Body of pancreas (tissue), 4 donors: ENCODE measurements around the gene NCAPD2. TPM values are rescaled to one million over a fixed set of nuclear protein-coding genes. Genes with fewer than 3 reads are reported as not detected.
"Not testable (repeated sequence)": the region's sequence is repeated elsewhere in the genome, so short reads cannot be mapped to it uniquely, and the experiment has no call there.

Experiments used
- ATAC-seq: fragments of 150-250 bp; one replicate; pipeline ENCODE4 v1.9.1; 2016
- DNase-seq, 4 donors: peaks; one replicate each; pipeline ENCODE4 v3.0.0-alpha.2; 2019
- H3K27ac ChIP-seq, 4 donors: fragments of 200-600 bp; sonication (generic); 1 replicate in 3 of 4; 2 replicates in 1 of 4; pipeline versions ENCODE4 v1.5.1 to v1.6.1; 2016 to 2019; ENCODE audit warnings: mild to moderate bottlenecking in 1 of 4, mixed read lengths in 1 of 4, moderate library complexity in 1 of 4
- H3K27me3 ChIP-seq, 2 donors: fragments of 200-600 bp; sonication (generic); one replicate each; pipeline ENCODE4 v1.6.0; 2016; ENCODE audit warnings: mild to moderate bottlenecking in 1 of 2
- H3K36me3 ChIP-seq, 2 donors: fragments of 200-600 bp; sonication (generic); replicated peaks in 1 of 2; 2 replicates each; pipeline ENCODE4 v1.5.1; 2016; ENCODE audit warnings: low read depth in 2 of 2; ENCODE audit not compliant: insufficient read depth in 1 of 2
- H3K4me1 ChIP-seq: fragments of 200-600 bp; sonication (generic); one replicate; pipeline ENCODE4 v1.6.0; 2016
- H3K4me3 ChIP-seq, 2 donors: fragments of 200-600 bp; sonication (generic); 1 replicate in 1 of 2; 2 replicates in 1 of 2; pipeline ENCODE4 v1.5.1; 2016 to 2019
- H3K9me3 ChIP-seq, 3 donors: fragments of 200-600 bp; sonication (generic); 1 replicate in 2 of 3; 2 replicates in 1 of 3; pipeline ENCODE4 v1.5.1; 2016
- POLR2A ChIP-seq, 3 donors: fragments of 450-650 bp; IDR thresholded peaks; one replicate each; pipeline ENCODE4 v1.6.1; 2016; ENCODE audit warnings: antibody characterized with exemption in 3 of 3, mild to moderate bottlenecking in 2 of 3
- WGBS, 2 donors: methylation state at CpG; one replicate each; pipeline ENCODE4 v1.1.5; 2017; 5-methylcytosine and 5-hydroxymethylcytosine counted together
- intact Hi-C: fragments of 100-400 bp; cut with DNase I; formaldehyde crosslinking; loops from one replicate; pipeline ENCODE4 v1.15.1; 2023
- total RNA-seq, 2 donors: library from RNA; depleted of rRNA; stranded (reverse); fragments of >200 nt; gene quantifications; one replicate each; pipeline ENCODE4 v1.1.0, GENCODE V29; 2016
- TF ChIP-seq, protein P1 (sequence below), 7 experiments: fragments of 450-650 bp in 4 of 7; fragments of 200-600 bp in 3 of 7; sonication (generic) in 3 of 7; IDR thresholded peaks; one replicate each; pipeline ENCODE4 v1.5.1; 2016 to 2019; ENCODE audit warnings: antibody characterized with exemption in 7 of 7

Gene NCAPD2
- total RNA-seq, 2 donors from 2014 or later, result 9.3 to 46.1 TPM

DNA sequence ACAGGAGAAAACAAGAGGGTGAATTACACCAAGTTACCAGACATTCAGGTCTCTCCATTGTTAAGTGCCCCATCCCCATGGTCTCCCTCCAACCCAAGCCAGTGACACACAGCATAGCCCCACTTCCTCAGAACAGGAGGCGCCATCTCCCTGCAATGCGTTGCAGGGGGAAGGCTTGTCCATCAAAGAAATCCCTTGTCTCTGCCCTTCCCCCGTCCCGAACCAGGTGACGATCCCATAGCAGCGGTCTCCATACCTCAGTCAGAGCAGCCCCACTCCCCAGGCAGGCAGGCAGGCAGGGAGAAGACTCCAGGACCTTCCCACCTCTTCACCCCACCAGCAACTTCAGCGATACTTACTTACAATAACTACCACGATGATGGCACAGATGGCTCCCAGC lies 29.4 kb upstream of the NCAPD2 start:
- intact Hi-C loops, result loop anchor here (5.0 kb wide), 1 partner anchor 37 kb away; no protein-coding TSS in a partner anchor
- Histone ChIP-seq H3K4me3 (no peak overlapping the region), H3K27me3 (no peaks in the 10 kb centered on the region), H3K4me1 (peaks cover 19% of the 10 kb centered on the region), H3K27ac (no peak overlapping the region), H3K36me3 (peaks cover 4% of the 10 kb centered on the region in 2 donors), H3K9me3 (no peaks in the 10 kb centered on the region)
- ATAC-seq (no peak), DNase-seq (no peak)
- no peak for TF ChIP-seq POLR2A (IDR thresholded peaks at IDR 0.05)
- TF ChIP-seq, protein P1, sequence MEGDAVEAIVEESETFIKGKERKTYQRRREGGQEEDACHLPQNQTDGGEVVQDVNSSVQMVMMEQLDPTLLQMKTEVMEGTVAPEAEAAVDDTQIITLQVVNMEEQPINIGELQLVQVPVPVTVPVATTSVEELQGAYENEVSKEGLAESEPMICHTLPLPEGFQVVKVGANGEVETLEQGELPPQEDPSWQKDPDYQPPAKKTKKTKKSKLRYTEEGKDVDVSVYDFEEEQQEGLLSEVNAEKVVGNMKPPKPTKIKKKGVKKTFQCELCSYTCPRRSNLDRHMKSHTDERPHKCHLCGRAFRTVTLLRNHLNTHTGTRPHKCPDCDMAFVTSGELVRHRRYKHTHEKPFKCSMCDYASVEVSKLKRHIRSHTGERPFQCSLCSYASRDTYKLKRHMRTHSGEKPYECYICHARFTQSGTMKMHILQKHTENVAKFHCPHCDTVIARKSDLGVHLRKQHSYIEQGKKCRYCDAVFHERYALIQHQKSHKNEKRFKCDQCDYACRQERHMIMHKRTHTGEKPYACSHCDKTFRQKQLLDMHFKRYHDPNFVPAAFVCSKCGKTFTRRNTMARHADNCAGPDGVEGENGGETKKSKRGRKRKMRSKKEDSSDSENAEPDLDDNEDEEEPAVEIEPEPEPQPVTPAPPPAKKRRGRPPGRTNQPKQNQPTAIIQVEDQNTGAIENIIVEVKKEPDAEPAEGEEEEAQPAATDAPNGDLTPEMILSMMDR (IDR thresholded peaks at IDR 0.05), result no peak
- 85 to 92% methylated on average over 8 of the region's 8 CpGs for WGBS, 2 donors

DNA sequence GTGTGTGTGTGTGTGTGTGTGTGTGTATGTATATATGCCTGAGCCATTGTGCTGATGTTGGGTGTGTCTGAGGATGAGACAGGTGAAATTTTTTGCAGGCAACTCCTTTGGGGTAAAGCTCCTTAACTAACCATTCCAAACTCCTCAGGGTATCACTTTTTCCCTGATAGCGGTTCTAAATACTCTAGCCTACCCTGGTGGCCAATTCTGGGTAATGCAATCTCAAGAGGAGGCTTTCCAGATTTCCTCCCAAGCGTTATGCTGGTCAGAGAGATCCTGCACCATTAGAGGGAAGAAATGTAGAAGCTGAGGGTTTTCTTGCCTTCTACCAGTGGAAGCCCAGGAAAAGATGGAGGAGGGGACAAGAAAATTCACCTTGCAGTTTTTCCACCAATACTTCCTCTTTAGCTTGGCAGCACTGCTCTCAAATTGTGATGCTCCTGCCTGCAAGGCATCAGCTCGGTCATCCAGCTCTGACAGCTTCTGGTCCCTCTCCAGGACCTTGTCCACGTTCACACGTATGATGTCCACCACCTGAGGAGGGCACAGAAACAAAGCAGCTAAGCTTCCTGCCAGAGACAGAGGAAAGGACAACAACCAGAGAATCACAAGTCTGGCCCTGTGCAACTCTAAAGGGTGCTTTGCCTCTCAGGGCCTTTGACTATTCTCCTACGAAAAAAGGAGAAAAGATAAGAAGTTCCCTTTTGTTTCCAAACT lies 28.3 kb upstream of the NCAPD2 start:
- H3K27ac ChIP-seq, result no peak overlapping the region
- H3K4me1 ChIP-seq, result peaks cover 24% of the 10 kb centered on the region
- peaks cover 0 to under 1% of the 10 kb centered on the region in 2 donors for H3K36me3 ChIP-seq
- H3K9me3 ChIP-seq, result no peaks in the 10 kb centered on the region
- no peak overlapping the region for H3K4me3 ChIP-seq
- no peaks in the 10 kb centered on the region for H3K27me3 ChIP-seq
- intact Hi-C loops, result no loop called here
- no peak for TF ChIP-seq POLR2A (IDR thresholded peaks at IDR 0.05)
- TF ChIP-seq, protein P1 (IDR thresholded peaks at IDR 0.05), result peak; percentile 73 to 93 (median 85)
- 34 to 42% methylated on average over 6 of the region's 6 CpGs for WGBS, 2 donors
- peak; percentile 69 for ATAC-seq
- peak; percentile 59 to 72 (median 62) for DNase-seq

DNA sequence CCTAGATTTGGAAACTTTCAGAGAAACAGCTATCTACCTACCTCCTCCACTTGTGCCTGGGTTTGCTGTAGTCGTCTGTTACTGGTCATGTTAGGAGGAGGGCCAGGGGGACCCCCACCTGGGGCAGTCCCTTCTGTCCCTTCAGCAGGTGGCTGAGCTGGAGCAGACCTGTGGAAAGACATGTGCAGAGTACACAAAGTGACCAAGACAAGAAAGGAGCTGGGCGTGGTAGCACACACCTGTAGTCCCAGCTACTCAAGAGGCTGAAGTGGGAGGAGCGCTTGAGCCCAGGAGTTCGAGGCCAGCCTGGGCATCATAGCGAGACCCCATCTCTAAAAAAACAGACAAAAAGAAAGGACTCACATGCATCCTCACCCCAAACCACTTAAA lies 27.7 kb upstream of the NCAPD2 start:
- intact Hi-C loops, result no loop called here
- TF ChIP-seq, protein P1 (IDR thresholded peaks at IDR 0.05), result no peak
- TF ChIP-seq POLR2A (IDR thresholded peaks at IDR 0.05), result no peak
- H3K4me3 ChIP-seq, result no peak overlapping the region
- H3K36me3 ChIP-seq, result no peaks in the 10 kb centered on the region
- no peak overlapping the region for H3K27ac ChIP-seq
- no peaks in the 10 kb centered on the region for H3K9me3 ChIP-seq
- no peak for ATAC-seq
- no peak for DNase-seq
- peaks cover 26% of the 10 kb centered on the region for H3K4me1 ChIP-seq
- no peaks in the 10 kb centered on the region for H3K27me3 ChIP-seq
- 79 to 92% methylated on average over 5 of the region's 5 CpGs for WGBS, 2 donors

DNA sequence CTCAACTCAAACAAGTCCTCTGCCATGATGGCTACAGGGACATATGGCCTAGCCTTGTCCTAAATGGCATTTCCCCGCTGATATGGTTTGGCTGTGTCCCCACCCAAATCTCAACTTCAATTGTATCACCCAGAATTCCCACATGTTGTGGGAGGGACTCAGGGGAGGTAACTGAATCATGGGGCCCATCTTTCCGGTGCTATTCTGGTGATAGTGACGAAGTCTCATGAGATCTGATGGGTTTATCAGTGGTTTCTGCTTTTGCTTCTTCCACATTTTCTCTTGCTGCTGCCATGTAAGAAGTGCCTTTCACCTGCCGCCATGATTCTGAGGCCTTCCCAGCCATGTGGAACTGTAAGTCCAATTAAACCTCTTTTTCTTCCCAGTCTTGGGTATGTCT lies 27.2 kb upstream of the NCAPD2 start:
- H3K27ac ChIP-seq, ATAC-seq, DNase-seq, H3K4me3 ChIP-seq, H3K36me3 ChIP-seq, H3K27me3 ChIP-seq, intact Hi-C loops, H3K9me3 ChIP-seq: not testable (repeated sequence)
- WGBS, 2 donors, result 74 to 93% methylated on average over 4 of the region's 4 CpGs
- H3K4me1 ChIP-seq, result peaks cover 29% of the 10 kb centered on the region

DNA sequence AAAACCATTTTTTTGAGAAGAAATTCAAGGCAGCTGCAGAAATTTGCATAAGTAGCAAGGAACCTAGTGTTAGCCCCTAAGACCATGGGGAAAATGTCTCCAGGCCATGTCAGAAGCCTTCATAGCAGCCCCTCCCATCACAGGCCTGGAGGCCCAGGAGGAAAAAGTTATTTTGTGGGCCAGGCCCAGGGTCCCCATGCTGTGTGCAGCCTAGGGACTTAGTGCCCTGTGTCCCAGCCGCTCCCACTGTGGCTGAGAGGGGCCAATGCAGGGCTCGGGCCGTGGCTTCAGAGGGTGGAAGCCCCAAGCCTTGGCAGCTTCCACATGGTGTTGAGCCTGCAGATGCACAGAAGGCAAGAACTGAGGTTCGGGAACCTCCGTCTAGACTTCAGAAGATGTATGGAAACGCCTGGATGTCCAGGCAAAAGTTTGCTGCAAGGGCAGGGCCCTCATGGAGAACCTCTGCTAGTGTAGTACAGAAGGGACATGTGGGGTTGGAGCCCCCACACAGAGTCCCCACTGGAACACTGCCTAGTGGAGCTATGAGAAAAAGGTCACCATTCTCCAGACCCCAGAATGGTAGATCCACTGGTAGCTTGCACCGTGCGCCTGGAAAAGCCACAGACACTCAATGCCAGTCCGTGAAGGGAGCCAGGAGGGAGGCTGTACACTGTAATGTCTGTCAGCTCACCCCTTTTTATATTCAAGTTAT lies 26.2 kb upstream of the NCAPD2 start:
- WGBS, 2 donors, result 92 to 94% methylated on average over 9 of the region's 9 CpGs
- ATAC-seq, H3K27ac ChIP-seq, intact Hi-C loops, H3K27me3 ChIP-seq, DNase-seq, H3K36me3 ChIP-seq, H3K4me3 ChIP-seq, H3K9me3 ChIP-seq: not testable (repeated sequence)
- peaks cover 29% of the 10 kb centered on the region for H3K4me1 ChIP-seq
